ENCODE data around the gene CLUH.

DNA sequence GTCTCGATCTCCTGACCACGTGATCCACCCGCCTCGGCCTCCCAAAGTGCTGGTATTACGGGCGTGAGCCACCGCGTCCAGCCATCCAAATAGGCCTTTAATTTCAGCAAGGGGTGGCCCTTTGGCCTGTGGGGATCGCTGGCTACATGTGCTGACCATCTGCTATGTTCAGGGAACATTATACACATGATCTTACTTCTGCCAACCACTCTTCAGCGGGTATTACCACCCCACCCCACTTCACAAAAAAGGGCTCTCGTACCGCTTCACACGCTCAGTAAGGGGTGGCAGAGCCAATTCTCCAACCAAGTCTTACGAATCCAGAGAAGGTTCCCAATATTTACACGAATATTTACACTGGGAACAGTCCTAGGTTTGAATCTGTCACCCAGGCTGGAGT lies 26.1 kb upstream of the CLUH start:
- TF ChIP-seq, protein P1, sequence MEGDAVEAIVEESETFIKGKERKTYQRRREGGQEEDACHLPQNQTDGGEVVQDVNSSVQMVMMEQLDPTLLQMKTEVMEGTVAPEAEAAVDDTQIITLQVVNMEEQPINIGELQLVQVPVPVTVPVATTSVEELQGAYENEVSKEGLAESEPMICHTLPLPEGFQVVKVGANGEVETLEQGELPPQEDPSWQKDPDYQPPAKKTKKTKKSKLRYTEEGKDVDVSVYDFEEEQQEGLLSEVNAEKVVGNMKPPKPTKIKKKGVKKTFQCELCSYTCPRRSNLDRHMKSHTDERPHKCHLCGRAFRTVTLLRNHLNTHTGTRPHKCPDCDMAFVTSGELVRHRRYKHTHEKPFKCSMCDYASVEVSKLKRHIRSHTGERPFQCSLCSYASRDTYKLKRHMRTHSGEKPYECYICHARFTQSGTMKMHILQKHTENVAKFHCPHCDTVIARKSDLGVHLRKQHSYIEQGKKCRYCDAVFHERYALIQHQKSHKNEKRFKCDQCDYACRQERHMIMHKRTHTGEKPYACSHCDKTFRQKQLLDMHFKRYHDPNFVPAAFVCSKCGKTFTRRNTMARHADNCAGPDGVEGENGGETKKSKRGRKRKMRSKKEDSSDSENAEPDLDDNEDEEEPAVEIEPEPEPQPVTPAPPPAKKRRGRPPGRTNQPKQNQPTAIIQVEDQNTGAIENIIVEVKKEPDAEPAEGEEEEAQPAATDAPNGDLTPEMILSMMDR (IDR thresholded peaks at IDR 0.05; ENCODE audit: low read depth, low read length) = no peak
- TF ChIP-seq EZH2phosphoT487 (IDR thresholded peaks at IDR 0.05; ENCODE audit: low read depth) = no peak
